Measurements from ENCODE around the gene PHLDA3. TPM values are rescaled to one million over a fixed set of nuclear protein-coding genes. Genes with fewer than 3 reads are reported as not detected.

The PHLDA3 gene
- total RNA-seq, 1 donor from 2014 or later, result 18.5 TPM

Other genes starting within 250 kb of the PHLDA3 start
- gene PKP1, start 185.7 kb downstream of the PHLDA3 start, total RNA-seq (ENCODE audit: unreplicated experiment), result not detected
- gene TNNT2, start 91.5 kb downstream of the PHLDA3 start, total RNA-seq (ENCODE audit: unreplicated experiment), result not detected
- gene LAD1, start 69.9 kb downstream of the PHLDA3 start, total RNA-seq (ENCODE audit: unreplicated experiment), result 0.25 TPM
- gene TNNI1, start 47.5 kb downstream of the PHLDA3 start, total RNA-seq (ENCODE audit: unreplicated experiment), result 4.1 TPM
- 6.2 TPM for gene CSRP1, start 37.9 kb upstream of the PHLDA3 start, total RNA-seq (ENCODE audit: unreplicated experiment)
- gene NAV1, start 69.9 kb upstream of the PHLDA3 start, total RNA-seq (ENCODE audit: unreplicated experiment), result 124 TPM

Measured in glutamatergic neuron (in vitro differentiated cells).